MM.1S (cell line): ENCODE results near the gene MTREX.

Experiments used
- DNase-seq: peaks from one replicate; pipeline ENCODE4 v3.0.0-alpha.2; 2015
- H2AFZ ChIP-seq: fragments of 300-600 bp; sonication (generic); 2 replicates; pipeline ENCODE4 v1.6.0; 2016; ENCODE audit warnings: antibody characterized with exemption, low read length
- H3F3A ChIP-seq: fragments of 300-600 bp; sonication (generic); 2 replicates; pipeline ENCODE4 v1.6.1; 2016; ENCODE audit warnings: mild to moderate bottlenecking, antibody characterized with exemption, low read length, moderate library complexity, mixed read lengths; ENCODE audit not compliant: insufficient read depth
- H3K27ac ChIP-seq: fragments of 300-600 bp; sonication (generic); 2 replicates; pipeline ENCODE4 v1.5.1; 2016; ENCODE audit warnings: mild to moderate bottlenecking, low read length
- H3K27me3 ChIP-seq: fragments of 300-600 bp; sonication (generic); replicated peaks from 2 replicates; pipeline ENCODE4 v1.6.0; 2016; ENCODE audit warnings: low read length; ENCODE audit not compliant: insufficient read depth
- H3K36me3 ChIP-seq: fragments of 300-600 bp; sonication (generic); replicated peaks from 2 replicates; pipeline ENCODE4 v1.6.1; 2016; ENCODE audit warnings: mild to moderate bottlenecking, low read length, mixed read lengths; ENCODE audit not compliant: insufficient read depth
- H3K4me1 ChIP-seq: fragments of 300-600 bp; sonication (generic); 2 replicates; pipeline ENCODE4 v1.6.1; 2016; ENCODE audit warnings: low read length, mixed read lengths
- H3K4me2 ChIP-seq: fragments of 300-600 bp; sonication (generic); 2 replicates; pipeline ENCODE4 v1.6.0; 2016; ENCODE audit warnings: low read depth, low read length
- H3K4me3 ChIP-seq: fragments of 300-600 bp; sonication (generic); 2 replicates; pipeline ENCODE4 v1.5.1; 2016; ENCODE audit warnings: low read length, mixed read lengths
- H3K79me2 ChIP-seq: fragments of 300-600 bp; sonication (generic); 2 replicates; pipeline ENCODE4 v1.6.1; 2016; ENCODE audit warnings: mixed run types, low read length, mixed read lengths
- H3K9ac ChIP-seq: fragments of 300-600 bp; sonication (generic); 2 replicates; pipeline ENCODE4 v1.6.1; 2016; ENCODE audit warnings: low read length, mixed read lengths
- H3K9me2 ChIP-seq: fragments of 300-600 bp; sonication (generic); replicated peaks from 2 replicates; pipeline ENCODE4 v1.6.1; 2016; ENCODE audit warnings: mild to moderate bottlenecking, low read length, mixed read lengths; ENCODE audit not compliant: insufficient read depth
- H3K9me3 ChIP-seq: fragments of 300-600 bp; sonication (generic); replicated peaks from 2 replicates; pipeline ENCODE4 v1.6.1; 2016; ENCODE audit warnings: mild to moderate bottlenecking, low read length, mixed read lengths; ENCODE audit not compliant: insufficient read depth
- H4K20me1 ChIP-seq: fragments of 300-600 bp; sonication (generic); 2 replicates; pipeline ENCODE4 v1.6.1; 2016; ENCODE audit warnings: mild to moderate bottlenecking, low read length, moderate library complexity, mixed read lengths; ENCODE audit not compliant: insufficient read depth
- CTCF ChIP-seq: fragments of 300-600 bp; sonication (generic); IDR thresholded peaks from 2 replicates; pipeline ENCODE4 v1.5.1; 2016; ENCODE audit warnings: antibody characterized with exemption, low read length, mixed read lengths
- EZH2 ChIP-seq: fragments of 300-600 bp; sonication (generic); optimal IDR thresholded peaks from 2 replicates; pipeline ENCODE3; 2017; ENCODE audit warnings: low read depth, mild to moderate bottlenecking, antibody characterized with exemption, low read length, mixed read lengths
- EZH2phosphoT487 ChIP-seq: fragments of 300-600 bp; sonication (generic); IDR thresholded peaks from 2 replicates; pipeline ENCODE4 v1.6.1; 2018; ENCODE audit warnings: antibody characterized with exemption, low read length

Gene MTREX

GRCh38 chr5:55429221-55429612, 121.4 kb downstream of the MTREX start:
- no peaks in the 10 kb centered on the region; the same call in 1 of the 2 replicates for H3K36me3 ChIP-seq
- H3K27ac ChIP-seq = no peak overlapping the region
- H3K4me1 ChIP-seq = no peaks in the 10 kb centered on the region
- H3K9me2 ChIP-seq = no peaks in the 10 kb centered on the region
- H2AFZ ChIP-seq = no peak overlapping the region
- H3K4me3 ChIP-seq = no peak overlapping the region
- H4K20me1 ChIP-seq = no peaks in the 10 kb centered on the region
- no peak overlapping the region for H3K4me2 ChIP-seq
- TF ChIP-seq EZH2phosphoT487 (no peak), EZH2 (no peak), CTCF (no peak)
- no peaks in the 10 kb centered on the region for H3K9me3 ChIP-seq
- DNase-seq = no peak
- no peaks in the 10 kb centered on the region for H3K79me2 ChIP-seq
- H3K9ac ChIP-seq = no peak overlapping the region
- no peaks in the 10 kb centered on the region for H3K27me3 ChIP-seq
- no peaks in the 10 kb centered on the region for H3F3A ChIP-seq

- Histone ChIP-seq H3K36me3 (no peaks in the 10 kb centered on the region; the same call in 1 of the 2 replicates), H3K4me3 (no peak overlapping the region), H3K27ac (no peak overlapping the region), H3K9me2 (no peaks in the 10 kb centered on the region), H3K4me1 (no peaks in the 10 kb centered on the region), H3K4me2 (no peak overlapping the region), H3K9ac (no peak overlapping the region), H3K79me2 (no peaks in the 10 kb centered on the region), H3F3A (no peaks in the 10 kb centered on the region), H4K20me1 (no peaks in the 10 kb centered on the region), H3K9me3 (no peaks in the 10 kb centered on the region), H3K27me3 (no peaks in the 10 kb centered on the region), H2AFZ (no peak overlapping the region)
- no peak for DNase-seq
- TF ChIP-seq EZH2phosphoT487 (no peak), EZH2 (no peak), CTCF (no peak)
Observed at GRCh38 chr5:55429613-55430253, 121.9 kb downstream of the MTREX start.

GRCh38 chr5:55432549-55432948, 124.8 kb downstream of the MTREX start:
- no peak overlapping the region for H3K4me3 ChIP-seq
- no peak for TF ChIP-seq EZH2phosphoT487
- no peak for TF ChIP-seq EZH2
- no peak for TF ChIP-seq CTCF
- H3K4me2 ChIP-seq = no peak overlapping the region
- H3K27ac ChIP-seq = no peak overlapping the region
- no peaks in the 10 kb centered on the region for H3F3A ChIP-seq
- no peaks in the 10 kb centered on the region for H3K9me2 ChIP-seq
- H2AFZ ChIP-seq = no peak overlapping the region
- no peaks in the 10 kb centered on the region for H3K27me3 ChIP-seq
- no peaks in the 10 kb centered on the region for H4K20me1 ChIP-seq
- no peak for DNase-seq
- no peaks in the 10 kb centered on the region for H3K9me3 ChIP-seq
- no peaks in the 10 kb centered on the region for H3K79me2 ChIP-seq
- no peak overlapping the region for H3K9ac ChIP-seq
- H3K4me1 ChIP-seq = no peaks in the 10 kb centered on the region
- H3K36me3 ChIP-seq = no peaks in the 10 kb centered on the region; the same call in 1 of the 2 replicates
